Mesenteric fat pad (tissue), 1 donor: ENCODE results near the gene TRMT44. TPM values are rescaled to one million over a fixed set of nuclear protein-coding genes. Genes with fewer than 3 reads are reported as not detected.
"Not testable (repeated sequence)": the region's sequence is repeated elsewhere in the genome, so short reads cannot be mapped to it uniquely, and the experiment has no call there.

Experiments
- DNase-seq: peaks from one replicate; pipeline ENCODE4 v3.0.0-alpha.2; 2020; ENCODE audit warnings: low spot score
- total RNA-seq: library from RNA; stranded (reverse); fragmentation: NEBNext Ultra II Directional; extraction: Animal tissue kit (Norgen Biotek cat#: 25700); gene quantifications from one replicate; pipeline ENCODE4 v1.2.1, GENCODE V29; 2021
- donor health status: DM: yes; HTN: yes; CAD: no.

TRMT44 gene
- total RNA-seq, 1 donor from 2014 or later: 23.3 TPM

DNA sequence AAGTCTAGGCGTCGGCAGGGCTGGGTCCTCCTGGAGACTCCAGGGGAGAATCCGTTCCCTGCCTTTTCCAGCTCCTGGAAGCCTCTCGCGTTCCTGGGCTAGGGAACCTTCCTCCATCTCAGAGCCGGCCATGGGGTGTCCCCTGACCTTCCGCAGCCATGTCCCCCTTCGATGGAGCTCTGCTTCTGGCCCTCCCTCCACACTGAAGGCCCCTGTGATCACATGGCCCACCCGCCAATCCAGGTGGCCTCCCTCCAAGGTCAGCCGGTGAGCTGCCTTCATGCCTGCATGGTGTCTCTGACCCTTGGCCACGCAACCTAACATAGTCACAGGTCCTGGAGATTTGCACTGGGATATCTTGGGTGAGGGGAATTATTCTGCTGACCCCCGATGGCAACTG lies 69.6 kb downstream of the TRMT44 start:
- no peak for DNase-seq

DNA sequence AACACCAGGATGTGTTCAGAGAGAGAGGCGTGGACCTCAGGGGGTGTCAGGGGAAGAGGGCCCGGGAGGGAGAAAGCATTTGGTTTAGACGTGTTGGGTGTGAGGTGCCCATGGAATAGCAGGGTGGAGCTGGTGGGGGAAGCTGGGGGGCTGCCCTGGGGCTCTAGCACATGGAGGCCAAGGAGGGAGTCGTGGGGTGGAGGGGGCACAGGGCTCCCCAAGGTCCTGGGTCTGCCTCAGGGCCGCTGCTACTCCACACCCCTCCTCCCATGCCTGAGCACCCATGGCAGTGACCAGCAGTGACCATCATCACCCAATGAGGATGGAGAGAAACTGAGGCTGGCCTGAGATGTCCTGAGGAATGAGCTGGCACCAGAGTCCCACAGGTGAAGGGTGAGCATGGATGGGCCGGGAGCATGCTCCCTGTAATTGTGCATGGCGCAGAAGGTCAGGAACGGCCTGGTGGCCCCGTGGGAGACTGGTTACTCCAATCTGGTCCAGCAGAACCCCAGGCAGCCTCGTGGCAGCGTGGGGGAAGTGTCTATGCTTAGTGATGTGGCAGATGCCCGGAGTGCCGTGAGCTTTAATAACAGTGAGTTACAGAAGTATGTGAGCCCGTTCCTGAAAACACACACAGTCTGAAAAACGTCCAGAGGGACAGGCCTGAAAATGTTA lies 70.2 kb downstream of the TRMT44 start:
- DNase-seq: no peak

DNA sequence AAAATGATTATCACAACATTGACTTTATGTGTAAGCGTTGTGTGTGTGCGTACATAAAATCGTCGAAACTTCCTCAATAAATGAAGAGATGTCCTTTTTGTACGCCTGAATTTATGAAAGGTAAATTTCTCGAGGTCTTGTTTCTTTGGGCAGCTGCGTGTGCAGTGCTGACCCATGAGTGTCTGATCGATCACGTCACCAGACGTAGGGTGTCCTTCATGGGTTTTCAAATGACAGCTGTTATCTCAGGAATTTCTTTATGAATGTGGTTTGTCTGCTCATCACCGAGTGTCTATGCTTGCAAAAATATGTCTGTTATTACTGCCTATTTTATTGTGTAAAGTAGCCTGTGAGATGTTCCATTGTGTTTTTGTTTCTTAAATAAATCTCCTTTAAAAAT lies 71.9 kb downstream of the TRMT44 start:
- DNase-seq: no peak

DNA sequence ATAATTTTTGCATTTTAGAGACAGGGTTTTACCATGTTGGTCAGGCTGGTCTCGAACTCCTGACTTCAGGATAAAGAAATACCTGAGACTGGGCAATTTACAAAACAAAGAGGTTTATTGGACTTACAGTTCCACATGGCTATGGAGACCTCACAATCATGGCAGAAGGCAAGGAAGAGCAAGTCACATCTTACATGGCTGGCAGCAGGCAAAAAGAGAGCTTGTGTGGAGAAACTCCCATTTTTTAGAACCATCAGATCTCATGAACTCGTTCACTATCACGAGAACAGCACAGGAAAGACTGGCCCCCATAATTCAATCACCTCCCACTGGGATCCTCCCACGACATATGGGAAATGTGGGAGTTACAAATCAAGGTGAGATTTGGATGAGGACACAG lies 72.5 kb downstream of the TRMT44 start:
- DNase-seq: not testable (repeated sequence)

DNA sequence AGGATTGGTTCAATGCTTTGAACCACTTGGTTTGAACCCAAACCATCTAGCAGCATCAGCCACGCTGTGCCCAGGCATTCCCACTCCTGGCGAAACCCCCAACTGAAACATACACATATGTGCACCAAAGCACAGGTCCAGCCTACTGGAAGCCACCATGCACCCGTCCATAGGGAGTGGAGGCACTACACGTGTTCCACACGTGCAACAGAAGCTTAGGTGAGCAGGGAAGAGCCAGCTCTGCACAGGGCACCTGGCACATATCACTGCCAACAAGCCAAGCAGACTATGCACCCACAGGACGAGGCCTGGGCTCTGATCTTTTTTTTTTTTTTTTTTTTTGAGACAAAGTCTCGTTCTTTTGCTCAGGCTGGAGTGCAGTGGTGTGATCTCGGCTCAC lies 73.4 kb downstream of the TRMT44 start:
- DNase-seq: no peak

DNA sequence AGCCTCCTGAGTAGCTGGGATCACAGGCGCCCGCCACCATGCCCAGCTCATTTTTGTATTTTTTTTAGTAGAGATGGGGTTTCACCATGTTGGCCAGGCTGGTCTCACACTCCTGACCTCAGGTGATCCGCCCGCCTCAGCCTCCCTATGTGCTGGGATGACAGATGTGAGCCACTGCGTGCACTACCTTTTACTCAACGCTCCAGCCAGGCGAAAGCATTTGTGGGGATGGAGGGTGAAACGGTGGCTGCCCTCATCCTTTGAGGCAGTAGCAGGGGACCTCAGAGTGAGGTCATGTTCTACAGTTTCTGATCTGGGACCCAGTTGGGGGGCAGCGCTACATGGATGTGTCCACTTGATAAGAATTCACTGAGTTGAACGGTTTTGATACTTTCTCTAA lies 73.8 kb downstream of the TRMT44 start:
- no peak for DNase-seq

DNA sequence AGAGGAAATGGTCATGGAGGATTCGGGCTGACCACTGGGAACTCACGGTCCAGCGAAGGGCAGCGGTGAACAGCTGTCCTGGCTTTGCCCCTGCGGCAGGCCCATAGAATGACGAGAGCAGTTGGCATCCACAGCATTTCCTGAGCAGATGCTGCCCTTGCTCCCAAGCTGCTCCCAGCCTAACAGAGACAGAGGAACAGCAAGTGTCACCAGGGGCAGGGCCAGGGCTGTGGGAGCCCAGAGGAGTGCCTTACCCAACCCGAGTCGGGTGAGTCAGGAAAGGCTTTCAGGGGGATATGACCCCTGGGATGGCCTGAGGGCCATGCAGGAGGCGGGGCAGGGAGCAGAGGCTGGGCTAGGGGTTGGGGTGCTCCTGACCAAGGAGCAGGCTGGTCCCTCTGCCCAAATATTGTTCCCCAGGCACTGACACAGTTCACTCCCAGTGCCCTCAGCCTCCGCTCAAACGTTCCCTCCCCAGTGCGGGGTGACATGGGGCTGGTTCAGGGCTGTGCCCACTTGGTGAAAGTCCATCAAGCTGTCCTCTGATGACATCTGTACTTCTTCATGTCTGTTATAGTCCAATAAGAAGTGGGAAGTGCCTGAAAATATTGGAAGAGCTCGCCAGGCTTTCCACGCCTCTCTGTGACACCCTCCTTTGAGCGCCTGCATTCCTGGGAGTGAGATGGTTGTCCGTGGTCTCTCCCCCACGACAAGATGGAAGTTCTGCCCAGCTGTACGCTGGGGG lies 74.9 kb downstream of the TRMT44 start:
- no peak for DNase-seq

DNA sequence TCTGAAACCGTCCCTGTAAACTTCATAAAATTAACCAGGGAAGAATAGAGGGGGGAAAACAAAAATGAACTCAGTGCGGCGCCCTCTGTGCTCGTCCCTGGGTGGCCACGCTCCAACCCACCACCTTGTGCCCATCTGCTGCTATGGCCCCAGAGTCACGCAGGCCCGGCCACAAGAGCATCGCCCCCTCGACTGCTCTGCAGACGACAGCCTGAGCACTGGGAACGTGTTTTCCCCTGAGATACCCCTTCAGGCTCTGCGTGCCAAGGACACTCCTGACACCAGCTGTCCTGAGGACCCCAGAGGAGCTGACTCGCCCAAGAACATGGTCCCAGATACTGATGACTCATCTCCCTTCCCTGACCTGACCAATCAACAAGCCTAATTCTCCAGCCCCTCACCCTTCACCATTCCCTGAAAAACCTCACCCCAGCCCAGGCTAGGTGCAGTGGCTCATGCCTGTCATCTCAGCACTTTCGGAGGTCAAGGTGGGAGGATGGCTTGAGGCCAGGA lies 75.5 kb downstream of the TRMT44 start:
- no peak for DNase-seq

DNA sequence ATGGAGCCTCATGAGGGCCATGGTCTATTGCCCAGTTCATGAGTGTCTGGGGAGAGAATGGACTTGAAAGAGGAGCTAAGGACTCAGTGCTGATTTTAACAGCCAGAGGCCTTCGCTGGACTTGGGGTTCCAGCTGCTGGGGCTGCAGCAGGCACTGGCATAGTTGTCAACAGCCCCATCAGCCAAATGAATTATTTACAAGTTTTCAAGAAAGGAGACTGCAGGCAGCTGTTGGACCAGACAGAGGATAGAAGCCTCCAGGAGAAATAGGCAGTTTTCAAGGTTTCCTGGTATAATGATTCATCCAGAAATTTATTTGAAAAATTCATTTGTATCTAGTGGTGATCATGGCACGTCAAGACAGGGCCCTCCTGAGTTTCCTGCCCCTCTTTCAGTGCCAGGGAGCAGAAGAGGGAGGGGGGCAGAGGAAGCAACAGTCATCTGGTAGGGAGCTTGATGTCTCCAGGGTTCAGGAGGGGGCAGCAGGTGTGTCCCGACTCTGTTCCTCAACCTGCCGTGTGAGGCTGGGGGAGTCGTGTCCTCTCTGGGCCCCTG lies 76.5 kb downstream of the TRMT44 start:
- DNase-seq: no peak

DNA sequence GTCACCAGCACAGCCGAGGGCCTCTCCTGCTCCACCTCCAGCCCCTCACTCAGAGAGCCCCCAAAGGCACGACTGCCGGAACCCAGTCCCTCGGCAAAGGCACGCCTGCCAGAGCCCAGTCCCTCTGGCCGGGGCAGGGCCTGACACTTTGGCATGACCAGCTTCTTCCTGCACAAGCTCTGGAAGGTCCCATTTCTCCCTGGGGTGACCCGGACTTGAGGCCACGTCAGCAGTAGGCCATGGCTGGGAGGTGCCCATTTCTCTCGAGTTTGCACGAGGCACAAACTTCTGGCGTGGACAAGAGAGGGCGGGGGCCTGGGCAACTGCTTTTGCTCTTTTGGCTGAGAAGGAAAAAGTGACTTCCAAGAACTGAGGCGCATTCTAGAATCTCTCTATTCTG lies 77.4 kb downstream of the TRMT44 start:
- DNase-seq: peak; percentile 89

DNA sequence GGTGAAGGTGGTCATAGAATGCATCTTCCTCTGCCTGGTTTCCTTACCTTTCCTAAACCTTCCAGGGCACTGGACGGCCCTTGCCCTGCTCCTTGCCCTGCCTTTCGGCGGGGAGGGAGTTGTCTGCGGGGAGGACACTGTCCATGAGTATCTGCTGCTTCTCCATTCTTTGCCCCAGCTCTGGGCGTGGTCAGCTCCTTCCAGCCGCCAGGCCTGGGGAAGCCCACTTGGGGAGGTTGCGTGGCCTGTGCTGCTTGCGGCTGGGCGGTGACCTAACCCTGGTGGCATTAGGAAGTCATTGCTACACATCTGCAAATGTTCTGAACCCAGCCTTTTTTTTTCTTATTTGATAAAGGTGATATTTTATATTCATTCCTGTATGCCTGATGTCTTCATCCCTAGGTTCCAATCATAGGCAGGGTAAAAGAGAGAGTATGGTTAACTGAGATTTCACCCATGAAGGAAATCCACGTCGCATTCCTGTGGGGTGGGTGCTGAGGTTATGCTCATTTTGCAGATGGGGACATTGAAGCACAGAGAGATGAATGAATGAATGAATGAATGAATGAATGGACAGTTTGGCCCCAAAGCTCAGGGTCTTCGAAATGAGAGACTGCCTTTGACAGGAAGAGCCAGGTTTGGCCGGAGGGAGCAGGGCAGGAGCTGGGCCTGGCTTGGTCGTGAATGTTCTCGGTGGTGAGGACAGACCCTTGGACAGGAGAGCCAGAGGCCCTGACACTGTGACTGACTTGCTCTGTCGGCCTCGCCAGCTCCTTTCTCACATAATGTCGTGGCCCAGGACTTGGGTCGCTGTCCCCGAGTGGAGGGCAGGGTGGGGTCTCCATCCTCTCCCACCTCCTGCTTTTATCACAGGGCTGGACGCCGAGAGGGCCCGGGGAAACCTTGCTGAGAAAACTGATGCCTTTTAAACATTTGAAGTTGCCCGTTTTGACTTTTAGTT lies 81.9 kb downstream of the TRMT44 start:
- no peak for DNase-seq

DNA sequence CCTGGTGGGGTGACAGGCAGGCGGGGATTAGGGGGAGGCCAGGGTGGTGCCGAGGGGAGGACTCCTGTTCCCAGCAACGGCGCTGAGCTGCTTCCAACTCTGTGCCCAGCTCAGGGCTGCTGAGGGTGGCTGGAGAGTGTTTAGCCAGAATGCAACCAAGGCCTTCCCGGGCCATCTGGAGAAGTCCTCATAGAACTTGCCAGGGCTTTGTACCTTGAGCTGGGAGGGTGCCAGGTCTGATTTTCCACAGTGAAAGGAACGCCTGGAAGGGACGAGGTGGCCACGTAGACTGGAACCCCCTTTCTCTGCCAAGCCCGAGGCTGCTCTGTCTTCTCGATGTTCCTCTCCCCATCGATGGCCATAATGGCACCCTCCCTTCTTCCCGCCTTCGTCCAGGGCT lies 82.6 kb downstream of the TRMT44 start:
- DNase-seq: no peak

DNA sequence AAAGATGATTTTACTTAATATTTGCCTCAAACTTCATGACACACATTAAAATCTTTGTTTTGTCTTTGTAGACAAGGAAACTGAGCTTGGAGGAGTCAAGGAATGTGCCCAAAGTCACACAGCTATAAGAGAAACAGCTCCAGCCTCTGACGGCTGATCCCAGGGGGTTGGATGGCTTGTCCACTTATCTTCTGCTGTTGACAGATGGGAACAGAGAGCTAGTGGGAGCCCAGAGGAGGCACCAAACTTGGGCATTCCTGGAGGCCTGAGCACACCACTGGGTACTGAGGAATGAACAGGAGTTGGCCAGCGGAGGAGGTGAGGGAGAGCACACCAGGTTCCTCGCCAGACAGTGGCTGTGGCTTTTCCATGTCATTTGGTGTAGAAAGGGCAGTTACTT lies 83.2 kb downstream of the TRMT44 start:
- DNase-seq: no peak

DNA sequence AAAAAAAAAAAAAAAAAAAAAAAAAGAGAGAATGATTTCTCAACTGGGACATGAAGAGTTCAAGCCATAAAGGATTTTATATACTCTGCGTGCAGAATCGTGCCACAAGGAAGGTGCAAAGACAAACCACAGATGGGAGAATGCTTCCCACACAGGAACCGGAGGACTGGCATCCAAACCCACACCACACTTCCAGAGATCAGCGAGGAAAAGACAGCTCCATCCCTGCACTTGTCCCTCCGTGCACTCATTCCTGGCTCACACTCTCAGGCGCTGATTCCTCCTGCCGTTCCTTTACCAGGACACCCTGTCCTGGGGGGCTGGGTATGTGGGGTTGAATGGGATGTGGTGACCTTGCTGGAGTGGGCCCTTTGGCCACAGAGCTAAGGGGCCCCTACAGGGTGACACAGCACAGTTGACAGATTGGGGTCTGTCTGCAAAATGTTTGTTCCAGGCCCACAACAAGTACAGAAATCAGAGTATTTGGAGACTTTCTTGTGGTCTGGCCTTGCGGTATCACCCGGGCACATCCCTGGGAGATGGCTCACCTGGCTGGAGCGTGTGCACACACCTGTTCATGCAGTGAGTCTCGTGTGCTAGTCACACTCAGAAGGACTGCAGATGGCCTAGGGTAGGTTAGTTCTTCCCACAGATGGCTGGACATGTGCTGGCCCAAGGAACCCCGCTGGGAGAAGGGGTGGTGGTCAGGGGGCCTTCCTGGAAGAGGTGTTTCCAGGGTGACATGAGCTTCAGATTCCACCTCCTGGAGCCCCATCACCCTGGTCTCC lies 84.2 kb downstream of the TRMT44 start:
- DNase-seq: no peak

DNA sequence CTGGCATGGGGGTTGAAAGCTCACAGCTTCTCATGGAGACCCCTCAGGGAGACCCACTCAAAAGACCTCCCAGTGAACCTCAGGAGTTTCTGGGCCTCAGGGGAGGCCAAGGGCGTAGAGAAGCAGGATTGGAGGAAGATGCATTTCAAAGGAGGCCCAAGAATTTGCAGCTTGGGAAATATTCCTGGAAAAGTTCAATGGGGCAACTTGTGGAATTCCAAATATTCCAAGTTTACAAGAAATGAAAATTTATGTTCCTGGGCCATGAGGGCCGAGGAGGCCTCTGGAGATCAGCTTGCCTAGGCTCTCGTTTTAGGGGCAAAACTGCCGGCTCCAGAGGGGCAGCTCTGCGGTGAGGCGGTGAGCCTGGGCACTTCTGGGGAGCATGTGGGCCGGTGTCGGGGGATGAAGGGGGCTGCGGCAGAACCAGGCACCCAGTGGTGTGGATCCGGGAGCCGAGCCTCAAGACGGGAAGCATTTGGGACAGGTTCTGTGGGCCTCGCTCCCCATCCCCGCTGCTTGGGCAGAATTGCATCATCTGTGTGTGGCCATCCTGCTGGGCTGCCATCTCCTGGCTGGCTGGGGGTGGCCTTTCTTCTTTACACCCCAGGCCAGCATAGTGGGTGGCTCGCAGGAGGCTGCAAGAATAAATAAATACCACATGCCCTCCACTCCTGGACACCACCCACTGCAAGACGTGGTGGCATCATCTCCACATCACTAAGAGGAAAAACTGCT lies 85.0 kb downstream of the TRMT44 start:
- no peak for DNase-seq

Other genes starting within 250 kb of the TRMT44 start
- 64.9 TPM for gene SH3TC1, start 241.5 kb upstream of the TRMT44 start, total RNA-seq
- gene HTRA3, start 171.0 kb upstream of the TRMT44 start, total RNA-seq: 58.5 TPM
- 29.1 TPM for gene ACOX3, start 54 bp upstream of the TRMT44 start, total RNA-seq
- gene GPR78, start 139.6 kb downstream of the TRMT44 start, total RNA-seq: not detected
- 9.7 TPM for gene CPZ, start 152.0 kb downstream of the TRMT44 start, total RNA-seq